GM18520 (cell line): ENCODE results near the gene SPATA21.

ENCODE experiments used
- ATAC-seq: cut with Tn5 transposase; IDR thresholded peaks from one replicate; pipeline ENCODE4 v1.9.1; 2021; ENCODE audit not compliant: unreplicated experiment

SPATA21 gene

DNA sequence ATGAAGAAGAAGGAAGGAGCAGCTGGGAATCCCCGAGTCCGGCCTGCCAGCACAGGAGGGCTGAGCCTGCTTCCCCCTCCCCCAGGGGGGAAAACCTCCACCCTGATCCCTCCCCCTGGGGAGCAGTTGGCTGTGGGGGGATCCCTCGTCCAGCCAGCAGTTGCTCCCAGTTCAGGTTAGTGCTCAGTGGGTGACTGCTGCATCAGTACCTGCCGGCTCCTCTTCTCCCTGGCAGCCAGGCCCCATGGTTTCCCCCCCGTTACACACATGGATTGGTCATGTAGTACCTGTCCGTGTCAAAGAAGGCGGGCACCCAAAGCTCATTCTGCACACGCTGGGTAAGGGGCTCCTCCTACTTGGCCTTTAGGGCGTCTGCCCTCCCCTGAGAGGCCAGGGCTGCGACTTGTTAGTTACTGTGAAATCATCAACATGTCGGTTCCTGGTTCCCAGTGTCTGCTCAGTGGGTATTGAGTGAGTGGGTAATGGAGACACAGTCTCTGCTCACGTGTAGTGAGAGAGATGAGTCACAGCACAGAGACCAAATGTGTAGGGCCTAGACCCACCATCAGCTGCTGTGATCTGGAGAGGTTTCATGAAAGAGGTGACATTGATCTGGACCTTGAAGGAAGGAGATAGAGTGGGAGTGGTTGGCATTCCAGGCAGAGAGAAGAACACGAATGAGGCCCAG, 14.8 kb upstream of the SPATA21 start:
- no peak for ATAC-seq

DNA sequence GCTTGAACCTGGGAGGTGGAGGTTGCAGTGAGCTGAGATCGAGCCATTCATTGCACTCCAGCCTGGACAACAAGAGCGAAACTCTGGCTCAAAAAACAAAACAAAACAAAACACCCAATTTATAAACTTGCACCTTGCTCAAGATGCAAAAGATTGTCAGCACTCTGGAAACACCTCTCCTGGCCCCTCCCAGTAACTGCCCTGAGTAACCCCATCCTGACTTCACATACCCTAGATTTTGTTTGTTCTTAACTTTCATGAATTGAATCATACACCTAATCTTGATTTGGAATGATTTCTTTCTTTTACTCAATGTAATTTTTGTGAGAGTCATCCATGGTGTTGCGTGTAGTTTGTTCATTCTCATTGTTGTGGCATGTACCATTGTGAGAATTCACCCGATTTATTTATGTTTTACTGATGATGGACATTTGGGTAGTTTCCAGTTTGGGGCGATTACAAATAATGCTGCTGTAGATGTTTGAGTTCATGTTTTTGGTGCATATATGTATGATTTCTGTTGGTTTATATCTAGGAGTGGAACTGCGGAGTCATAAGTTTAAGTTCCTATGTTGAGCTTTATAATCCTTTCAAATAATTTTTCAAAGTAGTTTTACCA, 13.7 kb upstream of the SPATA21 start:
- no peak for ATAC-seq

DNA sequence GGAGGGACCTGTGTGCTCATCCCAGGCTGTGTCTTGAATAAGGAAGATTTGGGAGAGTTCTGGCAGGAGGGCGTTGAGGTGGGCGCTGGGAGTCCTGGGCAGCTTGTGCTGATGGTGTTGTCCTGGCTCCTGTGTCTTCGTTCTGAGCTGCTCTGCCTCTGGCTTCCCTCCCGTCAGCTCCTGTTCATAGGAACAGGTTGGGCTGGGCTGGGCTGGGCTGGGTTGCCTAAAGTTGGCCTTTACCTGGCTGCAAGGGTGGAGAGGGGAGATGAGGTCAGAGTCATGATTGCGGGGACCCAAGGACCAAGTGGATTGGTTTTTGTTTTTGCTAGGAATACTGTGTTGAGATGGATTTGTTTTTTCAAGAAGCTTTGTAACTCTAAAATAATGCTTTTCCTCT, 12.4 kb upstream of the SPATA21 start:
- ATAC-seq = no peak

DNA sequence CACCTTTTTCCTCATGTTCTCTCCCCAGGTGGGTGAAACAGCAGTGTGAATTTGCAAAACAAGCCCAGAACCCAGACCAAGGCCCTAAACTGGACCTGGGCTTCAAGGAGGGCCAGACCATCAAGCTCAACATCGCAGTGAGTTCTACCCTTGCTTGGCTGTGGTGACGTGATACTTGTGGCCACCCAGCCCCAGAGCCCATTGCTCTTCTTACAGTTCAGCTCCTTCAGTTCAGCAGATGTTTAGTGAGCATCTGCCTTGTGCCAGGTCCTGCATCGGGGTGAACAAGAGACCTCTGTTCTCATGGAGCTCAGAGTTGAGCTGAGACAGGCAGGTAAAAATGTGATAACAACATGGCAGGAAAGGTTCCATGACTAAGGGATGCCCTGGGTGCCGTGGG, 11.8 kb upstream of the SPATA21 start:
- no peak for ATAC-seq

DNA sequence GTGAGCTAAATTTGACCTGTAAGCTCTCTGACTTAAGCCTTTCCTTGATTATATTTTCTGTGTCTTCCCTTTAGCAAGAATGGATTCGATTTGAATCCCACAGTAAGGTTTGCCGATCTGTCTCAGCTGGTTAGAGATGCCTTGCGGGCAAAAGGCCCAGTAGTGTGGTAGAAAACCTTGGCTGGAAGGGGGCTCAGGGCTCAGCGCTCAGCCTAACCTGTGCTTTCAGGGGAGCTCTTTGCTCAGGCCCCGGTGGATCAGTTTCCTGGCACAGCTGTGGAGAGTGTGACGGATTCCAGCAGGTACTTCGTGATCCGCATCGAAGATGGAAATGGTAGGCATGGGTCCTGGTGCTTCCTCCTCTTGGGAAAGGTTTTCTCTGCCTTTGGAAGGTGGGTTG, 10.4 kb upstream of the SPATA21 start:
- no peak for ATAC-seq

DNA sequence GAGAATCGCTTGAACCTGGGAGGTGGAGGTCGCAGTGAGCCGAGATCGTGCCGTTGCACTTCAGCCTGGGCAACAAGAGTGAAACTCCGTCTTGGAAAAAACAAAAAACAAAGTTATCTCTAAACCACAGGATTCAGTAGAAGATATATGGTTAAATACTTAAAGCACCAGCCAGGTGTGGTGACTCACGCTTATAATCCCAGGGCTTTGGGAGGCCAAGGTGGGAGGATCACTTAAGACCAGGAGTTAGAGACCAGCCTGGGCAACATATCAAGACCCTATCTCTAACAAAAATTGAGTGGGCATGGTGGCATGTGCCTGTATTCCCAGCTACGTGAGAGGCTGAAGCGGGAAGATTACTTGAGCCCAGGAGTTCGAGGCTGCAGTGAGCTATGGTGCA, 8.9 kb upstream of the SPATA21 start:
- no peak for ATAC-seq

DNA sequence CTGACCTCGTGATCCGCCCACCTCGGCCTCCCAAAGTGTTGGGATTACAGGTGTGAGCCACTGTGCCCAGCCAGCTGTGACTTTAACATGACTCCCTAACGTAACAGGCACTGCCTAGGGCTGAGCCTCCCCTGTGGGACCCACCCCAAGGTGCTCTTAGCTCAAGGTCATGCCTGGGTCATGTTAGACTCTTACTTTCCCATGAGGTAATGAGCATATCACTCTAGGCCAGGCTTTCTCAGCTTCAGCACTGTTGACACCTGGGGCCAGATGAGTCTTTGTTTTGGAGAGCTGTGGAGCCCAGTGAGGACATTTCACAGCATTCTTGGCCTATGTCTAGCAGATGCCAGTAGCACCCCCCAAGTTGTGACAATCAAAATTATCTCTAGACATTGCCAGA, 7.8 kb upstream of the SPATA21 start:
- no peak for ATAC-seq

DNA sequence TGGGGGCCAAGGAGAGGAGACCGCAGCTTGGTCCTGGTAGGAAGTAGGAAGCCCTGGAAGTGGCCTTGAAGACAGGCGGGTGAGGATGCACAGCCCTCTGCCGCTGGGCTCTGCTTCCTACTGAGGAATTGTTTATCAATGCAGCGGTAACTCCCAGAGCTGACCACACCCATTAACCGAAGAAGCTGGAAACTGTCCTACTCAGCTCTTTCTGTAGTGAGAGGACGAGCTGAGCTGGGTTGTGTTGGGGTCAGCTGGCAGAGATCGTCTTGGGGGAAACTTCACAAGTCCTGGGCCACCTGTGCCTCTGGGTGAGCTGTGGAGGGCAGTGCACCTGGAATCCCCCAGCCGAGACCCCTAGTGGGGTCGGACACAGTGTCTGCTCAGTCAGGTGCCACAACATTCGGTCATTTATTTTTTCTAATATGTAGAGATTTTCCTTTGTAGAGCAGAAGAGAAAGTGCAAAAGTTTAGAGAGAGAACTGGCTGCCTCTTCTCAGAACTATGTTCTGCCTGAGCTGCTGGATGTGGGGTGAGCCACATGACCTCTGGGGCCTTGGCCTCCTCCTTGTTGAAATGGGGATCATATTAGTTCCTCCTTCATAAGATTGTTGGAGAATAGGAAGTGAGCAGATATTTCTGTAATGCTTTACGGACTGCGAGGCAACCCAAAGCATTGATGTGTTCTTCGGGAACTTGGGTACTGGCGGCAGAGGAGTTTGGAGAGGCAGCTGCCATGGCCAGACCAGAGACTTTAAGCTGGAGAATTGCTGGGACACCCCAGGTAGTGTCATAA, 6.9 kb upstream of the SPATA21 start:
- no peak for ATAC-seq

DNA sequence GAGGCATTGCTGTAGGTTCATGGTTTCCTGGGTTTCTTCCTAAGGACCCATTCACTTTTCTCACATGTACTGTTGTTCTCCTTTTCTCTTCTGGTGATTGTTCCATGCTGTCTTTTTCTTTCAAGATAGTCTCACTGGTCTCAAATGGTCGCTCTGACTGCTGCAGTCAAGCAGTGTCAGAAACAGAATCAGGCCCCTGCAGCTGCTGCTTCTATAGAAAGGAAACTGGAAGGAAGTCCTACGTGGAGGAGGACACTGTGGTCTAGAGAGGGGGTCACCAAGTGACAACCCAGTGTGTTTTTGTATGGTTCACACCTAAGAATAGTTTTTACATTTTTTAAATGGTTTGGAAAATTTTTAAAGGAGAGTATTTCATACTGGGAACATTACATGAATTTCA, 5.7 kb upstream of the SPATA21 start:
- ATAC-seq = no peak

DNA sequence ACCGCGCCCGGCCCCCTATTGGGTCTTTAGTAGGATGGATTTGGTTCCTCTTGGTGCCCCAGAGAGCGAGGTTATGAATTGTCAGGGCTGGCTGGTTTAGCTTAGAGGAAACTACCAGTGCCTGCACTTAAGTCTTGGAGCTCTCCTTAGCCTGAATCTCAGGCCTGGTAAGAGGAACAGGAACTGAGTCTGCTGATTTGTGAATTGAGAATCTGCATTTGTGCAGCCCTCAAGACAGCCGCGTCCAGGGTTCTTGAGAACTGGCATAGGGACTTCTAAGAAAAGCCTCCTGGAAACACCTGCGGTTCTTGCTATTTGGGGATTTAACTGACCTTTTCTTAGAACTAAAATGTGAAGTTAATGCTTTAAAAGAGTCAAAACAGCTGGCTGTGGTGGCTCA, 5.0 kb upstream of the SPATA21 start:
- no peak for ATAC-seq

DNA sequence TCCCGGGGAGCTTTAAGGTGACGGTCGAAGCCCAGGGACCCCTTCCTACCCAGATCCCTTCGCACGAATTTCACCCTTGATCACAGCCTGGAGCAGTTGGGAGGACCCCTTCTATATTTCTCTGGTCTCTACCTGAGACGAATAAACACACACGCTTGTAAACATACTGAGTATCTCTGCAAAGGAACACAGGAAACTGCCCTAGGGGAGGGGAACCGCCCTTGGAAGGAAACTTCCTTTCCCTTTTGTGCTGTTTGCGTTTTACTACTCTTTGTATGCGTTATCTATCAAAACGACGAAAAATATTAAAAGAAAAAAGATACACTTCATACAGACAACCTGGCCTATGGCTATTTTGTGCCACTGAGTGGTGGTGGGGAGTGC, 4.0 kb upstream of the SPATA21 start:
- ATAC-seq = no peak

DNA sequence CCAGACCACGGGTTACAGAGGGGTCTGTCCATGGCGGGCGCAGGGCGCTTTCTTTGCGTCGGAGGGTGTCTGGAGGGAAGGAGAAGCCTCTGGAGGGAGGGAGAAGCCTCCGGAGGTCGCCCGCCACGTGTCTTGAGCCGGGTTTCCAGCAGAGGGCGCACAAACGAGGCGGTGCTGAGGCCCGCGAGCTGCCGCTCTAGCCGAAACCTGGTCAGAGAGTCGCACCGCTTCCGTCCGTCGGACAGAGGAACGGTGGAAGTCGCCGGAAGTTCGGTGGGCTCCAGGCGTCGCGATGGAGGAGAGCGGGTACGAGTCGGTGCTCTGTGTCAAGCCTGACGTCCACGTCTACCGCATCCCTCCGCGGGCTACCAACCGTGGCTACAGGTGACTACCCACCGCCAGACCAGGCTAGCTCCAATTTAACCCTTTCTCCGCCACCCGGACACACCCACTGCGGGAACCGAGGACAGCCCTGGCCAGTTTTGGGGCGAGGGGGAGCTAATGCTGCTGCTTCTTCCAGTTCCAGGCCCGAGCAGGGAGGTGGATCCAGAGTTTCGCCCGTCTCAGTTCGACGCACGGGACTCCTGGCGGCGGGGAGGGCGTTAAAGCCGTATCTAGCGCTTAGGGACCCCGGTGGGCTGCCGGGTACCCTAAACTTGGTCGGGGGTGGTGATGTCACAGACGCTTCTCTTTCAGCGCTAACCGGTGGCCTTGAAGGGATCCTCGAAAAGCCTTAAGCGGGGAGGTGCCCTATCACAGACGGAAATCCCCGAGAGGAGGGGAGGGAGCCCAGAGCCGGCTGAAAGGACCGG, 3.5 kb upstream of the SPATA21 start, which contains the start of gene NECAP2:
TSS of gene NECAP2 (plus strand) at position 255 of the 812 bp plus-strand sequence. CDS start at position 293, 38 bp downstream.
- ATAC-seq = peak; percentile 64

DNA sequence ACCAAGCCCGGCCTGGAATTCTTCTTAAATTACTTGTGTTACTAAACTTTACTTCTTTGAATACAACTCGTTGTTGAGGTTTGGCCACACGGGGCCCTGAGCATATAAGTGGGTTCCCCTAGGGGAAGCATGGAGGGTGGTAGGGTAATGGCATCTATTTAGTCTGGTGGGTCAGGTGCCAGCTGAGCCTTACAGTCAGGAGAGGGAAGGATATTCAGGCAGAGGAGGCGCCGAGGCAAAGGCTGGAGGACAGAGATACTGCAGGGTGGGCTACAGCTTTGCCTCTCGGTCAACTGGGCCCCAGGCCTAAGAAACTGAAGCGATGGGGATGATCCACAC, 2.9 kb upstream of the SPATA21 start:
- ATAC-seq = no peak

DNA sequence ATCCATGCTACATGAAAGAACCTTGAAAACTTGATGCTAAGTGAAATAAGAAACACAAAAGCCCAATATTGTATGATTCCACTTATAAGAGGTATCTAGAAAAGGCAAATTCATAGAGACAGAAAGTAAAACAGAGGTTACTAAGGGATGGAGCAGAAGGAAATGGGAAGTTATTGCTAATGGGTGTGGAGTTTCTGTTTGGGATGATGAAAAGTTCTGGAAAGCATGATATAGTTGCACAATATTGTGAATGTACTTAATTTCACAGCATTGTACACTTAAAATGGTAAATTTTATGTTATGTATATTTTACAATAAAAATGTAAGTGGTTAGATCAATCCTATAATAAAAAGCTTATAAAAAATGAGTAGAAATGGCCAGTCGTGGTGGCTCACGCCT, 1.7 kb upstream of the SPATA21 start:
- no peak for ATAC-seq

DNA sequence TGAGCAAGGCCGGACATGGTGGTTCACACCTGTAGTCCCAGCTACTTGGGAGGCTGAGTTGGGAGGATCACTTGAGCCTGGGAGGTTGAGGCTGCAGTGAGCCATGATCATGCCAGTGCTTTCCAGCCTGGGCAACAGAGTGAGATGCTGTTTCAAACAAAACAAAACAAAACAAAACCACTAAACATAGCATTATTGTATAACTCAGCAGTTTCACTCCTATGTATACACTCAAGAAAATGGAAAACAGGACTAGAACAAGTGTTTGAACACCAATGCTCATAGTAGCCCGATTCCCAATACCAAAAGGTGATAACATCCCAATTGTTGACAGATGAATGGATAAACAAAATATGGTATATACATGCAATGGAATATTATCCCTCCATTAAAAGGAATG, 1.3 kb upstream of the SPATA21 start:
- no peak for ATAC-seq

DNA sequence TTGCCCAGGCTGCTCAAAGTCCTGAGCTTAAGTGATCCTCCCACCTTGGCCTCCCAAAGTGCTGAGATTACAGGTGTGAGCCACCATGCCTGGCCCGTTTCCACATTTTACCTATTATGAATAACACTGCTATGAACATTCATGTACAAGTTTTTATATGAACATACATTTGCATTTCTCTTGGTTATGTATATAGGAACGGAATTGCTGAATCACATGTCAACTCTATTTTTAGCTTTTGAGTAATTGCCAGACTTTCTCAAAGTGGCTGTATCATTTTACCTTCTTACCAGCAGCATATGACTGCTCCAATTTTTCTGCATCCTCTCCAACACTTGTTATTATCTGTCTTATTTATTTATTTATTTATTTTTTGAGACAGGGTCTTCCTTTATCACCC, 2.7 kb downstream of the SPATA21 start:
- no peak for ATAC-seq

DNA sequence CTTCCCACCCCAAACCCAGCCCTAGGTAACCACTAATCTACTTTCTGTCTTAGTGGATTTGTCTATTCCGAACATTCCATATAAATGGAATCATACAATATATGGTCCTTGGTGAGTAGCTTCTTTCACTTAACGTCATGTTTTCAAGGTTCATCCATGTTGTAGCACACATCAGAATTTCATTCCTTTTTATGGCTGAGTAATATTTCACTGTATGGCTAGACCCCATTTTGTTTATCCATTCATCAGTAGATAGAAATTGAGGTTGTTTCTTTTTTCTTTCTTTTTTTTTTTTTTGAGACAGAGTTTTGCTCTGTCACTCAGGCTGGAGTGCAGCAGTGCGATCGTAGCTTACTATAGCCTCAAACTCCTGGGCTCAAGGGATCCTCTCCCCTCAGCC, 3.2 kb downstream of the SPATA21 start:
- ATAC-seq = no peak

DNA sequence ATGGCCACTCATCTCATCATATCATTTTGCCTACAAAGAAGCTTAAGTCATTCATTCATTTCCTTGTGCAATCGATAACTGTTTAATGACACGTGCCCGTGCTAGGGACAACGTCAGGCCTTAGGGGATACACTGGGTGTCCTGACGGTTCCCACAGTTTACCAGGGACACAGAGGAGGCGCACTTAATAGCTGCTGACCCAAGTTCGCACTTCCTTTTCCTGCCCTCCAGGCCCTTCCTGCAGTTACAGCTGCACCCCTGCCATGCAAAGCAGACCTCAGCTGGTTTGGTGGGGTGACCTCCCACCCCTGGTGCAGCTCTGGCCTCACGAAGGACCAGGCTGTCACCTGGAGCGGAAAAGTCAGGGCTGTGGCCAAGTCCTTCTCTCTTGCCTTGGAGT, 4.2 kb downstream of the SPATA21 start:
- ATAC-seq = no peak

DNA sequence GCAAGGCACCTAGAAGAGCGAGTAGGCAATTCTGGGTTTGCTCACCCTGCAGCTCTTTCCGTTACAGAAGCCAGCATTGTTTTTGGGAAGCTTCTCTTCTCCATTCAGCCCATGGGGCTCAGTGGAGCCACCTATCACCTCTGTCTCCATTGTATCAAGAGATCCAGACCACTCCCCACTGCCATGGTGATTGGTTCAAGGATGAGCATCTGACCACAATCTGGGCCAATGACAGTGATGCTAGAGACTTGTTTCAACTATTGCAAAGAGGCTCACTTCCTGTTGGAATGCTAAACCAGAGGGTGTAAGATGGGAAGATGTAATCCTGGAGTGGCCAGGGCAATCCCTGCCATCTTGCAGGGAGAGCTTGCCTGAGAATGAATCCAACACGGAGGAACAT, 6.6 kb downstream of the SPATA21 start:
- ATAC-seq = no peak

DNA sequence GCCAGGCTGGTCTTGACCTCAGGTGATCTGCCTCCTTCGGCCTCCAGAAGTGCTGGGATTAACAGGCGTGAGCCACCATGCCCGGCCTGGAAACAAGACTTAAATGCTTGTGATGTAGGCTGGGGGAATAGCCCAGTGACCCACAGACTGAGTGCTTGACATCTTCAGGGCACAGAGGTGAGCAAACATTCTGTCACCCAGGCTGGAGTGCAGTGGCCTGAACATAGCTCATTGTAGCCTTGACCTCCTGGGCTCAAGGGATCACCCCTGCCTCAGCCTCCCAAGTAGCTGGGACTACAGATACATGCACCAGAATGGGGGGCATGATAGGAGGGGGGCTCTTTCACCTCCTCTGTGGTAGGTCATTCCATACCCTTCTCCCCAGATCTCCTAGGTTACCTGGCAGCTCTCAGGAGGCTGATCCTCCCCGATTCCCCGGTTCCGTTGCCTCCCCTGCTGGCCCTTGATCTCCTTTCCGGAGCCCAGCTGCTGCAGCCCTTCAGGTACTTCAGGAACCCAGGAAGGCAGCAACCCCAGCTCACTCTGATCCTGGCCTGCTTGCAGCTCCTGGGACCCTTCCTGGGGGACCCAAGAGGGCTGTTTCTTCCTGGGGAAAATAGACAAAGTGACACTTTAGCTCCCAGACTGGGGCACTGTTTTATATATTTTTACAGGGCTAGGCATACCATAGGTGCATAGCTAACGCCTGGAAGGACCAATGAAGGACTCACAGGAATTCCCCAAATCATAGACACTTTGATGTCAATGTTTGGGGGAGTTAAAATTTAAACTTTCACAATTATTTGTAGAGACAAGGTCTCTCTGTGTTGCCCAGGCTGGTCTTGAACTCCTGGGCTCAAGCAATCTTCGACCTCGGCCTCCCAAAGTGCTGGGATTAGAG, 11.8 kb downstream of the SPATA21 start:
- ATAC-seq = no peak

DNA sequence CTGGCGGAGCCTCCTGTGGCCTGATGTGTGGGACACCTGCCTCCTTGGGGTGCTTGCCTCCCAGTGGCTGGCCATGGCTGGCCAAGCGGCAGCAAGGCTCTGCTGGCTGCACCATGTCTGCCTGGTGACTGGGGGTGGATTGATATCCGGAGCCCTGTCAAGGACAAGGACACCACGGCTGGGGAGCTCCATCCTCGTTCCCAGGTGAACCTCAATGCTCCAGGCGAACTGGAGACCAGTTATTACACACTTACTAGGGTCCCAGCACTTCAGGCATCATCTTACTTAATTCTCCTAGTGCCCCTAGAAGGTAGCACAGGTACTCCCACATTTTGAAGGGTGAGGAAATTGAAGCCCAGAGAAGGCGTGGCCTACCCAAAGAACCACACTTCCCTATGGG, 15.2 kb downstream of the SPATA21 start:
- no peak for ATAC-seq
